SK-N-SH (cell line): Measurements from ENCODE around the gene MCTP1. TPM values are rescaled to one million over a fixed set of nuclear protein-coding genes. Genes with fewer than 3 reads are reported as not detected.

ENCODE experiments used
- CTCF ChIA-PET: fragments of 300-600, 350-600 bp; formaldehyde crosslinking; extraction: SDS; loops from one replicate; lab custom pipeline; 2021; lab: Yijun Ruan, JAX
- POLR2A ChIA-PET: fragments of 350-600 bp; sonication (Branson Sonifier 250); formaldehyde crosslinking; extraction: SDS; loops from one replicate; lab custom pipeline; 2020; ENCODE audit warnings: antibody characterized with exemption, inconsistent platforms; lab: Yijun Ruan, JAX
- DNase-seq: peaks from one replicate; pipeline ENCODE4 v3.0.0; 2012
- H2AFZ ChIP-seq: fragments of 200-600 bp; sonication (generic); 2 replicates; pipeline ENCODE4 v1.8.1; 2016; ENCODE audit warnings: antibody characterized with exemption, mild to moderate bottlenecking, low read depth
- H3F3A ChIP-seq: fragments of 200-600 bp; sonication (generic); replicated peaks from 2 replicates; pipeline ENCODE3; 2016; ENCODE audit warnings: antibody characterized with exemption, mild to moderate bottlenecking; ENCODE audit not compliant: insufficient read depth
- H3K27ac ChIP-seq, 2 experiments: fragments of 200-500 bp in 1 of 2; fragments of 200-600 bp in 1 of 2; sonication (Bioruptor generic) in 1 of 2; sonication (generic), shearing (Covaris generic) in 1 of 2; 2 replicates each; pipeline versions ENCODE4 v1.5.1 to v1.6.1; 2014 to 2016; ENCODE audit warnings: low read depth in 2 of 2, inconsistent platforms in 1 of 2, low read length in 1 of 2, mild to moderate bottlenecking in 1 of 2, mixed read lengths in 1 of 2
- H3K27me3 ChIP-seq: fragments of 200-600 bp; sonication (generic), shearing (Covaris generic); 2 replicates; pipeline ENCODE4 v1.6.1; 2016; ENCODE audit warnings: mixed run types; ENCODE audit not compliant: insufficient read depth
- H3K36me3 ChIP-seq, 2 experiments: fragments of 200-500 bp in 1 of 2; fragments of 200-600 bp in 1 of 2; sonication (Bioruptor generic) in 1 of 2; sonication (generic) in 1 of 2; replicated peaks in 1 of 2; 2 replicates each; pipeline versions ENCODE3 to v1.5.1; 2014 to 2016; ENCODE audit warnings: low read length in 1 of 2, mild to moderate bottlenecking in 1 of 2; ENCODE audit not compliant: insufficient read depth in 2 of 2, control insufficient read depth in 1 of 2
- H3K4me1 ChIP-seq, 2 experiments: fragments of 200-500 bp in 1 of 2; fragments of 200-600 bp in 1 of 2; sonication (Bioruptor generic) in 1 of 2; sonication (generic), shearing (Covaris generic) in 1 of 2; 2 replicates each; pipeline versions ENCODE4 v1.5.1 to v1.6.1; 2014 to 2016; ENCODE audit warnings: low read depth in 1 of 2, low read length in 1 of 2, mixed run types in 1 of 2; ENCODE audit not compliant: insufficient read depth in 2 of 2, control insufficient read depth in 1 of 2
- H3K4me2 ChIP-seq: fragments of 200-600 bp; sonication (generic), shearing (Covaris generic); 2 replicates; pipeline ENCODE4 v1.6.1; 2017; ENCODE audit warnings: mixed run types
- H3K4me3 ChIP-seq, 2 experiments: fragments of 200-500 bp in 1 of 2; fragments of 200-600 bp in 1 of 2; sonication (Bioruptor generic) in 1 of 2; sonication (generic), shearing (Covaris generic) in 1 of 2; 2 replicates each; pipeline versions ENCODE4 v1.5.1 to v1.8.1; 2014 to 2016; ENCODE audit warnings: low read depth in 2 of 2, inconsistent platforms in 1 of 2, low read length in 1 of 2, mild to moderate bottlenecking in 1 of 2, mixed read lengths in 1 of 2, moderate library complexity in 1 of 2
- H3K79me2 ChIP-seq: fragments of 200-600 bp; sonication (generic); 2 replicates; pipeline ENCODE4 v1.8.1; 2017; ENCODE audit warnings: mild to moderate bottlenecking; ENCODE audit not compliant: insufficient read depth
- H3K9ac ChIP-seq: fragments of 200-600 bp; sonication (generic); 2 replicates; pipeline ENCODE4 v1.6.1; 2017; ENCODE audit warnings: mixed run types
- H3K9me2 ChIP-seq: fragments of 200-600 bp; sonication (generic); 2 replicates; pipeline ENCODE4 v1.6.1; 2017; ENCODE audit warnings: mixed run types
- H3K9me3 ChIP-seq: fragments of 200-600 bp; sonication (generic); 2 replicates; pipeline ENCODE4 v1.6.1; 2017; ENCODE audit warnings: mixed run types, mild to moderate bottlenecking, moderate library complexity
- H4K20me1 ChIP-seq: fragments of 200-600 bp; sonication (generic); 2 replicates; pipeline ENCODE4 v1.6.1; 2017; ENCODE audit warnings: mild to moderate bottlenecking, mixed run types; ENCODE audit not compliant: insufficient read depth
- EP300 ChIP-seq, 2 experiments: IDR thresholded peaks; 2 replicates each; pipeline versions ENCODE4 v1.4.0 to v1.6.1; 2012; ENCODE audit warnings: borderline replicate concordance in 1 of 2, low read depth in 1 of 2, low read length in 1 of 2
- FOXJ3 ChIP-seq: sonication (generic); formaldehyde crosslinking; IDR thresholded peaks from 2 replicates; pipeline ENCODE4 v1.5.1; 2020; ENCODE audit warnings: mild to moderate bottlenecking, missing genetic modification reagents
- FOXM1 ChIP-seq: IDR thresholded peaks from 2 replicates; pipeline ENCODE4 v1.4.0; 2012; ENCODE audit warnings: low read depth, mild to moderate bottlenecking
- GABPA ChIP-seq: IDR thresholded peaks from 2 replicates; pipeline ENCODE4 v1.4.0; 2012; ENCODE audit warnings: low read depth, mild to moderate bottlenecking
- GATA2 ChIP-seq: sonication (generic); formaldehyde crosslinking; IDR thresholded peaks from 2 replicates; pipeline ENCODE4 v1.5.0; 2020; ENCODE audit warnings: mild to moderate bottlenecking, missing genetic modification reagents
- JUND ChIP-seq: IDR thresholded peaks from 2 replicates; pipeline ENCODE4 v1.4.0; 2012
- MEF2A ChIP-seq: IDR thresholded peaks from 2 replicates; pipeline ENCODE4 v1.4.0; 2012; ENCODE audit warnings: low read depth, borderline replicate concordance
- NRF1 ChIP-seq: IDR thresholded peaks from 2 replicates; pipeline ENCODE4 v1.6.1; 2012; ENCODE audit warnings: low read depth, mild to moderate bottlenecking, low read length
- REST ChIP-seq: IDR thresholded peaks from 2 replicates; pipeline ENCODE4 v1.6.1; 2012; ENCODE audit warnings: mild to moderate bottlenecking, low read depth, low read length, moderate library complexity
- SIN3A ChIP-seq: IDR thresholded peaks from 2 replicates; pipeline ENCODE4 v1.6.1; 2012; ENCODE audit warnings: low read depth, mild to moderate bottlenecking, low read length, moderate library complexity, borderline replicate concordance
- SMC3 ChIP-seq: IDR thresholded peaks from 2 replicates; pipeline ENCODE4 v1.6.1; 2012; ENCODE audit warnings: low read depth, low read length, improper control_type of control experiment
- TCF12 ChIP-seq: IDR thresholded peaks from 2 replicates; pipeline ENCODE4 v1.4.0; 2012
- TEAD4 ChIP-seq: IDR thresholded peaks from 2 replicates; pipeline ENCODE4 v1.4.0; 2012; ENCODE audit warnings: mild to moderate bottlenecking, borderline replicate concordance; ENCODE audit not compliant: insufficient read depth
- YY1 ChIP-seq: IDR thresholded peaks from 2 replicates; pipeline ENCODE4 v1.4.0; 2012; ENCODE audit warnings: low read depth, mild to moderate bottlenecking
- WGBS: methylation state at CpG from one replicate; pipeline ENCODE4 v1.1.6; 2017; ENCODE audit warnings: low lambda C conversion rate; 5-methylcytosine and 5-hydroxymethylcytosine counted together
- polyA plus RNA-seq, 3 experiments: library from polyadenylated mRNA; depleted of rRNA; stranded (reverse); fragments of >200 nt; gene quantifications; 2 replicates each; pipeline ENCODE4 v1.2.3, GENCODE V29; 2012
- TF ChIP-seq, protein P1 (sequence below): fragments of 150-350 bp; IDR thresholded peaks from 2 replicates; pipeline ENCODE4 v1.6.1; 2017; ENCODE audit warnings: antibody characterized with exemption, low read length, low read depth, borderline replicate concordance
- TF ChIP-seq, protein P2 (sequence below): fragments of 200-600 bp; sonication (generic); IDR thresholded peaks from 2 replicates; pipeline ENCODE4 v1.6.1; 2017; ENCODE audit warnings: antibody characterized with exemption, mild to moderate bottlenecking, moderate library complexity

Gene MCTP1
- polyA plus RNA-seq, 1 of the 3 experiments (the other 2 are of a cell fraction), result 0.53 TPM

DNA sequence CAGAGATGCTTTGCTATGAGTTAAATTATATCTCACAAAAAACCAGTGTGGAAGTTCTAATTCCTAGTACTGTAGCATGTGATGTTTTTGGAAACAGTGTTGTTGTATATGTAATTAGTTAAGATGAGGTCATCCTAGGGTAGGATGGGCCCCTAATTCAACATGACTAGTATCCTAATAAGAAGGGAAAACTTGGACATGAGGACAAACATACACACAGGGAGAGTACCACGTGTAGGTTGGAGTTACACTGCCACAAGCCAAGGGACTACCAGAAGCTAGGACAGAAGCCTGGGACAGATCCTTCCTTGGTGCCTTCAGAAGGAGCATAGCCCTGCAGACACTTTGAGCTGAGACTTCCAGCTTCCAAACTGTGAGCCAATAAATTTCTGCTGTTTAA is 234.2 kb downstream of the MCTP1 start:
- POLR2A ChIA-PET, result no interaction called here

More for the DNA sequence above, 234.2 kb downstream of the MCTP1 start:
- WGBS, result 13% methylated on average over 1 of the region's 1 CpG
- Histone ChIP-seq H3K79me2 (no peaks in the 10 kb centered on the region), H3K27me3 (no peaks in the 10 kb centered on the region), H3K9ac (no peak overlapping the region), H3K9me3 (no peaks in the 10 kb centered on the region), H4K20me1 (no peaks in the 10 kb centered on the region), H3K4me1 (no peaks in the 10 kb centered on the region), H3F3A (no peaks in the 10 kb centered on the region), H3K9me2 (no peaks in the 10 kb centered on the region), H2AFZ (no peak overlapping the region), H3K4me3 (no peak overlapping the region), H3K36me3 (no peaks in the 10 kb centered on the region), H3K4me2 (no peak overlapping the region), H3K27ac (no peak overlapping the region)
- DNase-seq, result no peak
- TF ChIP-seq FOXJ3 (CRISPR knock-in tag), result no peak
- TF ChIP-seq, protein P1, sequence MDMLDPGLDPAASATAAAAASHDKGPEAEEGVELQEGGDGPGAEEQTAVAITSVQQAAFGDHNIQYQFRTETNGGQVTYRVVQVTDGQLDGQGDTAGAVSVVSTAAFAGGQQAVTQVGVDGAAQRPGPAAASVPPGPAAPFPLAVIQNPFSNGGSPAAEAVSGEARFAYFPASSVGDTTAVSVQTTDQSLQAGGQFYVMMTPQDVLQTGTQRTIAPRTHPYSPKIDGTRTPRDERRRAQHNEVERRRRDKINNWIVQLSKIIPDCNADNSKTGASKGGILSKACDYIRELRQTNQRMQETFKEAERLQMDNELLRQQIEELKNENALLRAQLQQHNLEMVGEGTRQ, result no peak
- no peak for TF ChIP-seq REST
- TF ChIP-seq JUND, result no peak
- TF ChIP-seq TCF12, result no peak
- no peak for TF ChIP-seq NRF1
- no peak for TF ChIP-seq SIN3A
- no peak for TF ChIP-seq EP300 (IDR thresholded peaks at IDR 0.05; ENCODE audit: borderline replicate concordance in 1 of 2, low read depth in 1 of 2, low read length in 1 of 2)
- no peak for TF ChIP-seq GATA2 (CRISPR knock-in tag)
- no peak for TF ChIP-seq SMC3
- TF ChIP-seq YY1, result no peak
- TF ChIP-seq MEF2A, result no peak
- TF ChIP-seq TEAD4, result no peak
- no peak for TF ChIP-seq FOXM1
- TF ChIP-seq GABPA, result no peak
- TF ChIP-seq, protein P2, sequence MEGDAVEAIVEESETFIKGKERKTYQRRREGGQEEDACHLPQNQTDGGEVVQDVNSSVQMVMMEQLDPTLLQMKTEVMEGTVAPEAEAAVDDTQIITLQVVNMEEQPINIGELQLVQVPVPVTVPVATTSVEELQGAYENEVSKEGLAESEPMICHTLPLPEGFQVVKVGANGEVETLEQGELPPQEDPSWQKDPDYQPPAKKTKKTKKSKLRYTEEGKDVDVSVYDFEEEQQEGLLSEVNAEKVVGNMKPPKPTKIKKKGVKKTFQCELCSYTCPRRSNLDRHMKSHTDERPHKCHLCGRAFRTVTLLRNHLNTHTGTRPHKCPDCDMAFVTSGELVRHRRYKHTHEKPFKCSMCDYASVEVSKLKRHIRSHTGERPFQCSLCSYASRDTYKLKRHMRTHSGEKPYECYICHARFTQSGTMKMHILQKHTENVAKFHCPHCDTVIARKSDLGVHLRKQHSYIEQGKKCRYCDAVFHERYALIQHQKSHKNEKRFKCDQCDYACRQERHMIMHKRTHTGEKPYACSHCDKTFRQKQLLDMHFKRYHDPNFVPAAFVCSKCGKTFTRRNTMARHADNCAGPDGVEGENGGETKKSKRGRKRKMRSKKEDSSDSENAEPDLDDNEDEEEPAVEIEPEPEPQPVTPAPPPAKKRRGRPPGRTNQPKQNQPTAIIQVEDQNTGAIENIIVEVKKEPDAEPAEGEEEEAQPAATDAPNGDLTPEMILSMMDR, result no peak
- CTCF ChIA-PET, result no interaction called here
